ENCODE results near the gene GPATCH8. TPM values are rescaled to one million over a fixed set of nuclear protein-coding genes. Genes with fewer than 3 reads are reported as not detected.

The GPATCH8 gene
- total and polyA plus RNA-seq, 2 of the 8 experiments (the other 6 are each of a cell fraction or from before 2014, with no cell fraction given): 20.5 to 58.1 TPM

GRCh38 chr17:44414394-44415155, 88.6 kb downstream of the GPATCH8 start:
- H4K8ac ChIP-seq (ENCODE audit: extremely low read depth, insufficient read depth, low read length): no peak overlapping the region
- H2BK20ac ChIP-seq (ENCODE audit: low read length): no peak overlapping the region
- POLR2A ChIA-PET (ENCODE audit: partially characterized antibody): no interaction called here
- H2AK5ac ChIP-seq (ENCODE audit: low read depth, low read length): no peak overlapping the region
- H3K79me1 ChIP-seq (ENCODE audit: low read depth, low read length): no peaks in the 10 kb centered on the region
- H4K5ac ChIP-seq (ENCODE audit: insufficient read length, low read depth, low read length): no peak overlapping the region
- TF ChIP-seq KDM5A (IDR thresholded peaks at IDR 0.05; ENCODE audit: low read length) (no peak), SP2 (IDR thresholded peaks at IDR 0.05; ENCODE audit: low read length) (no peak), TAF7 (optimal IDR thresholded peaks at IDR 0.05; ENCODE audit: borderline replicate concordance, low read depth, low read length) (no peak)
- no peak overlapping the region for H2BK5ac ChIP-seq (ENCODE audit: low read depth, low read length)
- H3K79me2 ChIP-seq (ENCODE audit: control insufficient read depth in 1 of 2, insufficient read depth in 2 of 2, low read length in 2 of 2): no peaks in the 10 kb centered on the region
- WGBS, 2 experiments (ENCODE audit: extremely low coverage in 1 of 2, insufficient coverage in 1 of 2, insufficient read length in 1 of 2, insufficient replicate concordance in 2 of 2, low coverage in 1 of 2, low lambda C conversion rate in 2 of 2, missing lambda C conversion rate in 1 of 2): 88% methylated on average over 1 of the region's 1 CpG; no CpG with 5 or more reads in 1 of the 2 experiments
- no peak overlapping the region for H3K56ac ChIP-seq (replicated peaks; ENCODE audit: insufficient read length, low read depth, low read length)
- H4K91ac ChIP-seq (replicated peaks; ENCODE audit: insufficient read length, low read length): no peak overlapping the region
- H3K9me3 ChIP-seq (ENCODE audit: insufficient read depth in 2 of 2, low read depth in 1 of 2, low read length in 1 of 2): no peaks in the 10 kb centered on the region
- no peak overlapping the region for H3K27ac ChIP-seq (ENCODE audit: low read depth, low read length)
- no peak overlapping the region for H3K4me3 ChIP-seq (ENCODE audit: extremely low read depth in 1 of 4, insufficient read depth in 2 of 4, low read depth in 3 of 4, low read length in 4 of 4)
- no peak for FAIRE-seq
- H3K4ac ChIP-seq (replicated peaks; ENCODE audit: insufficient read length, low read depth, low read length): no peak overlapping the region
- no peak for DNase-seq (ENCODE audit: low read depth in 1 of 2, low spot score in 2 of 2)
- H3K23ac ChIP-seq (ENCODE audit: insufficient read length): no peak overlapping the region
- H3K9ac ChIP-seq (replicated peaks in 1 of 4; ENCODE audit: extremely low read depth in 1 of 4, low read depth in 3 of 4, low read length in 3 of 4): no peak overlapping the region
- no peaks in the 10 kb centered on the region for H3K27me3 ChIP-seq (replicated peaks in 1 of 4; ENCODE audit: control insufficient read depth in 3 of 4, extremely low read depth in 1 of 4, insufficient read depth in 3 of 4, low read length in 3 of 4)
- H2BK120ac ChIP-seq (replicated peaks; ENCODE audit: low read depth, low read length): no peak overlapping the region
- H3K4me1 ChIP-seq (replicated peaks in 1 of 4; ENCODE audit: control insufficient read depth in 3 of 4, insufficient read depth in 4 of 4, low read length in 3 of 4): no peaks in the 10 kb centered on the region
- H2BK12ac ChIP-seq (ENCODE audit: low read depth, low read length): no peak overlapping the region
- H3K23me2 ChIP-seq (ENCODE audit: low read depth, low read length): no peaks in the 10 kb centered on the region
- H4K20me1 ChIP-seq (replicated peaks in 1 of 2; ENCODE audit: control insufficient read depth in 1 of 2, insufficient read depth in 2 of 2, low read length in 2 of 2): peaks cover 0 to 2% of the 10 kb centered on the region in 2 experiments
- no peak overlapping the region for H3K4me2 ChIP-seq (ENCODE audit: insufficient read depth in 1 of 2, low read depth in 2 of 2, low read length in 2 of 2)
- no peak overlapping the region for H2BK15ac ChIP-seq (ENCODE audit: low read length)
- H2AFZ ChIP-seq (ENCODE audit: low read length): no peak overlapping the region
- H3K36me3 ChIP-seq (ENCODE audit: control insufficient read depth in 2 of 4, insufficient read depth in 4 of 4, low read length in 3 of 4): peaks cover 0 to 20% (median 0%) of the 10 kb centered on the region in 4 experiments; a peak in 2 of 8 replicates
- no peak overlapping the region for H3K14ac ChIP-seq (ENCODE audit: insufficient read length)
- H3K18ac ChIP-seq (ENCODE audit: extremely low read depth, low read length): no peak overlapping the region
- CTCF ChIA-PET (ENCODE audit: partially characterized antibody): interaction anchor here (0.7 kb wide), 1 partner anchor 15 kb away, joined by 4 read pairs; no protein-coding TSS in a partner anchor

All from H1 (cell line).